Motor neuron (in vitro differentiated cells): ENCODE data around the gene TMOD1. TPM values are rescaled to one million over a fixed set of nuclear protein-coding genes. Genes with fewer than 3 reads are reported as not detected.

Source experiments
- ATAC-seq, 8 experiments: fragments of 200-7000 bp; cut with Tn5 transposase; replicated peaks in 6 of 8; 2 replicates each; pipeline ENCODE4 v1.8.0; 2021; ENCODE audit warnings: mild to moderate bottlenecking in 8 of 8, moderate library complexity in 8 of 8
- H3K27ac ChIP-seq, 2 donors: fragments of 250-450 bp; sonication (Bioruptor Pico); 2 replicates each; pipeline ENCODE4 v1.9.0; 2021; ENCODE audit warnings: antibody characterized with exemption in 2 of 2, mild to moderate bottlenecking in 2 of 2, moderate library complexity in 1 of 2
- H3K4me1 ChIP-seq, 2 donors: fragments of 250-450 bp; sonication (Bioruptor Pico); replicated peaks in 1 of 2; 2 replicates each; pipeline ENCODE4 v1.6.1; 2021; ENCODE audit warnings: antibody characterized with exemption in 2 of 2, mild to moderate bottlenecking in 2 of 2, moderate library complexity in 1 of 2
- H3K4me3 ChIP-seq, 5 donors: fragments of 250-450 bp; sonication (Bioruptor Pico); 2 replicates each; pipeline ENCODE4 v1.9.0; 2021; ENCODE audit warnings: antibody characterized with exemption in 5 of 5, mild to moderate bottlenecking in 5 of 5, moderate library complexity in 4 of 5
- WGBS, 10 experiments: fragments of 450-650 bp; shearing (Covaris generic); methylation state at CpG; one replicate each; pipeline ENCODE4 v1.0.0; 2022; 5-methylcytosine and 5-hydroxymethylcytosine counted together
- in situ Hi-C, 9 experiments: fragments of 400-800 bp; cut with MboI; loops; one replicate each; pipeline ENCODE4 v1.15.0; 2021; ENCODE audit warnings: low sequenced_read_pairs in 9 of 9, low pct_unique_long_range_greater_than_20kb in 2 of 9; ENCODE audit not compliant: unreplicated experiment in 9 of 9
- total RNA-seq, 8 experiments: library from RNA; unstranded; fragments of 300-600 nt; gene quantifications; 2 replicates each; pipeline versions ENCODE4 v1.2.3 to v1.2.4, GENCODE V29; 2022

The TMOD1 gene
- total RNA-seq, 8 experiments from 2014 or later: 0.15 to 76.0 (median 1.2) TPM

GRCh38 chr9:97501972-97502221, 431 bp downstream of the TMOD1 start:
- in situ Hi-C loops: loop anchor here in 1 of 9 experiments (10.0 kb wide), 1 partner anchor 63 kb away; no protein-coding TSS in a partner anchor
- peak in 3 of 8 experiments; percentile 31 to 63 (median 50) for ATAC-seq
- Histone ChIP-seq H3K4me1 (peaks cover 19 to 20% of the 10 kb centered on the region in 2 donors), H3K4me3 (peak overlapping the region; percentile 34 to 68 (median 43)), H3K27ac (no peak overlapping the region)
- WGBS, 10 experiments: no CpG with 5 or more reads among the region's 30 CpGs

GRCh38 chr9:97502222-97502983, 937 bp downstream of the TMOD1 start:
- 0 to 83% (median 10%) methylated on average over 1 to 12 of the region's 49 CpGs; no CpG with 5 or more reads in 7 of the 10 experiments for WGBS, 10 experiments
- Histone ChIP-seq H3K4me3 (peak overlapping the region; percentile 34 to 68 (median 43)), H3K27ac (no peak overlapping the region), H3K4me1 (peaks cover 19 to 20% of the 10 kb centered on the region in 2 donors)
- ATAC-seq: peak in 3 of 8 experiments; percentile 2 to 12 (median 2)
- in situ Hi-C loops: loop anchor here in 1 of 9 experiments (10.0 kb wide), 1 partner anchor 62 kb away; no protein-coding TSS in a partner anchor

- Histone ChIP-seq H3K27ac (no peak overlapping the region), H3K4me1 (peaks cover 19 to 20% of the 10 kb centered on the region in 2 donors), H3K4me3 (peak overlapping the region in 3 of 5 donors; percentile 43 to 68 (median 57))
- in situ Hi-C loops: loop anchor here in 1 of 9 experiments (10.0 kb wide), 1 partner anchor 62 kb away; no protein-coding TSS in a partner anchor
- 29 to 100% (median 59%) methylated on average over 1 to 10 of the region's 17 CpGs; no CpG with 5 or more reads in 1 of the 10 experiments for WGBS, 10 experiments
- ATAC-seq: no peak
Measured at GRCh38 chr9:97502984-97503861, 1.8 kb downstream of the TMOD1 start.

DNA sequence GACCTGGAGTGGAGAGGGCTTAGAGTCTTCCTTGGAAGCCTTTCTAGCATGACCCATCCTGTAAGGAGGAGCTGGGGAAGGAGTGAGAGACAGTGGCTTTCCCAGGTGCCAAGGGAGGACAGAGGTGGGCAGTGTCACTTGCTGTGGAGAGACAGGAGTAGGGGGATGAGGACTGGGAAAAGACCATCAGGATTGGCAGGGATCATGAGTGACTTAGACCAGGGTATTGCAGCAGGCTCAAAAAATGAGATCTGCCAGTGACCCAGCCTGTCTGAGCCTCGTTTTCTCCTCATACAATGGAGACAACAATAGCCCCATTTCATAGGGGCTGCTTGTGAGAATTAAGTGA, 2.4 kb downstream of the TMOD1 start:
- WGBS, 10 experiments: 20 to 63% (median 27%) methylated on average over 1 of the region's 1 CpG; no CpG with 5 or more reads in 6 of the 10 experiments
- Histone ChIP-seq H3K4me1 (peaks cover 19 to 20% of the 10 kb centered on the region in 2 donors), H3K4me3 (no peak overlapping the region), H3K27ac (no peak overlapping the region)
- ATAC-seq: no peak
- in situ Hi-C loops: loop anchor here in 1 of 9 experiments (10.0 kb wide), 1 partner anchor 61 kb away; no protein-coding TSS in a partner anchor

GRCh38 chr9:97504381-97505216, 3.1 kb downstream of the TMOD1 start:
- in situ Hi-C loops: loop anchor here in 1 of 9 experiments (10.0 kb wide), 1 partner anchor 60 kb away; no protein-coding TSS in a partner anchor
- Histone ChIP-seq H3K4me1 (peaks cover 19 to 20% of the 10 kb centered on the region in 2 donors), H3K4me3 (no peak overlapping the region), H3K27ac (no peak overlapping the region)
- ATAC-seq: peak in 5 of 8 experiments; percentile 36 to 68 (median 60)
- 18 to 68% (median 47%) methylated on average over 1 to 8 of the region's 8 CpGs for WGBS, 10 experiments

- no peak for ATAC-seq
- Histone ChIP-seq H3K4me1 (peaks cover 19% of the 10 kb centered on the region in 2 donors), H3K4me3 (no peak overlapping the region), H3K27ac (no peak overlapping the region)
- in situ Hi-C loops: loop anchor here in 1 of 9 experiments (10.0 kb wide), 1 partner anchor 59 kb away; no protein-coding TSS in a partner anchor
- 64 to 100% (median 93%) methylated on average over 1 to 3 of the region's 3 CpGs; no CpG with 5 or more reads in 1 of the 10 experiments for WGBS, 10 experiments
Measured at GRCh38 chr9:97505845-97506244, 4.4 kb downstream of the TMOD1 start.

DNA sequence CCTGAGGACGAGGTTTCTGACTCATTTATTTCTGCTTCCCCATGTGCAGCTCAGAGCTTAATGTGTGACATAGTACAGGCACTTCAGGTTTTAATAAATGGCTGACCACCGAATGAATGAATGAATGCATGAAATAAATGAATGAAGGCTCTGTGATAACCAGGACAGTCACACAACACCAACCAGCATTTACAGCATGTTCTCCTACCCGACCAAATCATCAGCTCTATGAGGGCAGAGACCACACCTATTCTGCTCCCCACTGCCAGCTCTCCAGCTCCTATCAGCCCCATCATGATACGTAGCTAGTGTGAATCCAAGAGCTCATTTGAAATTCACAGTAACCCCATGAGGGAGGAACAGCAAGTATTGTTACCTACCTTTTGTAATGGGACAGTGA, 4.8 kb downstream of the TMOD1 start:
- peaks cover 15 to 19% of the 10 kb centered on the region in 2 donors for H3K4me1 ChIP-seq
- in situ Hi-C loops: loop anchor here in 1 of 9 experiments (10.0 kb wide), 1 partner anchor 58 kb away; no protein-coding TSS in a partner anchor
- H3K27ac ChIP-seq: no peak overlapping the region
- 22 to 100% (median 64%) methylated on average over 1 to 4 of the region's 4 CpGs; no CpG with 5 or more reads in 3 of the 10 experiments for WGBS, 10 experiments
- ATAC-seq: no peak
- no peak overlapping the region for H3K4me3 ChIP-seq

GRCh38 chr9:97506787-97507186, 5.3 kb downstream of the TMOD1 start:
- in situ Hi-C loops: loop anchor here in 1 of 9 experiments (10.0 kb wide), 1 partner anchor 58 kb away; no protein-coding TSS in a partner anchor

DNA sequence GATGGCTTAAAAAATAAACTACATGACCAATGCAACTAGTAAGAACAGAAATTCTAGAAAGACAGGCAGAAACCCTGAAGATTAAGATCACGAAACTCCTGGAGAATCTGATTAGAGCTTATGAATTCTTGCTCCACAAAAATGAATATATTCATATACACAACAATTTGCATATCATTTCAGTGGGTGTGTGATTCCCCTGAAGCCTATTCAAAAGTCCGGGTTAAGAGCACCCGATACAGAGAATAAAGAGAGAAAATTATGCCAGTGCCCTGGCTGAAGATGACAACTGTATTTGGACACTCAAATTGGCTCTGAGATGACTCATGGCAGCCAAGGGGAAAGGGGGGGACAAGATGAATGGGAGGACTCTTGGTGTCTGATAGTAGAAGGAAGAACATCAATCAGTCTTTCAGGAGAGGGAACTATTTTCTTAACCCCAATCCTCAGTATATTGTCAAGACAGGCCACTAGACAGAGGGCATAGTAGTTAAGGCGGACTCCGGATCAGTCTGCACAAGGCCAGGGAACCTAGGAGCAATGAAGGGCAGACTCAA, 6.0 kb downstream of the TMOD1 start:
- Histone ChIP-seq H3K4me1 (peaks cover 15 to 19% of the 10 kb centered on the region in 2 donors), H3K4me3 (no peak overlapping the region), H3K27ac (no peak overlapping the region)
- in situ Hi-C loops: loop anchor here in 1 of 9 experiments (10.0 kb wide), 1 partner anchor 57 kb away; no protein-coding TSS in a partner anchor
- 0 to 90% (median 68%) methylated on average over 1 to 5 of the region's 5 CpGs for WGBS, 10 experiments
- ATAC-seq: peak in 4 of 8 experiments; percentile 9 to 90 (median 68)

More at GRCh38 chr9:97506787-97507186, 5.3 kb downstream of the TMOD1 start:
- no peak for ATAC-seq
- no peak overlapping the region for H3K4me3 ChIP-seq
- H3K27ac ChIP-seq: no peak overlapping the region
- WGBS, 10 experiments: 0 to 75% (median 61%) methylated on average over 1 of the region's 1 CpG; no CpG with 5 or more reads in 2 of the 10 experiments
- H3K4me1 ChIP-seq: peaks cover 15 to 19% of the 10 kb centered on the region in 2 donors

DNA sequence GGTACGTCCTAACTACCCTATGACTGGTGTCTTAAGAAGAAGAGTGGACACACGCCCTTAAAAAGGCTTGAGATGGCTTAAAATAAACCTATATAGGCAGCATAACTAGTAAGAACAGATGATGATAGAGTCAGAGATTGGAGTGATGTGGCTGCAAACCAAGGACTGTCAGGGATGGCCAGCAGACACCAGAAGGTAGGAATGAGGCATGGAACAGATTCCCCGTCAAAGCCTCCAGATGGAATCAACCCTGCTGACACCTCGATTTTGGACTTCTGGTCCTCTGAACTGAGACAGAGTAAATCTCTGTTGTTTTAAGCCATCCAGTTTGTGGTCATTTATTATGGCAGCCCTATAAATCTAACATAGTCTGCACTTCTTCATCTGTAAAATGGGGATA, 7.4 kb downstream of the TMOD1 start:
- Histone ChIP-seq H3K4me1 (peaks cover 15 to 19% of the 10 kb centered on the region in 2 donors), H3K4me3 (no peak overlapping the region), H3K27ac (no peak overlapping the region)
- WGBS, 10 experiments: 20 to 94% (median 44%) methylated on average over 1 to 3 of the region's 4 CpGs; no CpG with 5 or more reads in 2 of the 10 experiments
- no peak for ATAC-seq
- in situ Hi-C loops: loop anchor here in 1 of 9 experiments (10.0 kb wide), 1 partner anchor 56 kb away; no protein-coding TSS in a partner anchor

DNA sequence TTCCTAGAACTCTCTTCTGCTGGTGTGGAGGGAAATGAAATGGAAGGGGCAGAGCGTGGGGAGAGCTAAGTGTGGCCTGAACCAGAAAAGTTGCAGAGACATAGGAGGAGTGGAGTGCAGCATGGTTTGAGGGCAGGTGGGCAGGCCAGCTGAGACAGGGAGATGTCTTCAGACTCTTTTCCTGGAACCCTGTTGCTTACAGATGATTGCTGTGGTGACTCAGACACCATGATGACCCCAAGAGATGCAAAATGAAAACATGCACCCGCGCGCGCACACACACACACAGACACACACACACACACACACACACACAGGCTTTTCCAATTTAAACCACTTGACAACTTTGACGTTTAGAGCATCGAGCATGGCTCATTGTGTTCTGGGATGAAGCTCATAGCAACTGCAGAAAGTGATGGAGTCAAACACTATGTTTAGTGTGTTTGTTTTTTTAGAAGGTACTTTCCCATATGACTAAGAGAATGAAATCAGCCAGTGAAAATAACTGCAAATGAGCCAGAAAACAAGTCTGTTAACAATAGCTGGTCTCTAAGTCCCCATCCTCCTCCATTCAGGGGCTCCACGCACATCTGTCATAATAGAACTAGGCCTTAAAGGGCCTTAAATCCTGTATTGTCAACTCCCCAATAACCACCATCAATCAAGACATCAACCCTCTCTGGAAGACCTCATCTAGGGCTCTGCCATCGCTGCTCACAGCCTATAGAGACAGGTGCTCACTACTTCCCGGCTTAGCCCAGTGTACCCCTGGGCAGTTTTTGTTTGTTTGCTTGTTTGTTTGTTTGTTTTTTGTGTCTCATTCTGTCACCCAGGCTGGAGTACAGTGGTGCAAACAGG, 9.6 kb downstream of the TMOD1 start:
- peak in 5 of 8 experiments; percentile 84 to 90 (median 86) for ATAC-seq
- Histone ChIP-seq H3K4me3 (no peak overlapping the region), H3K27ac (no peak overlapping the region), H3K4me1 (no peaks in the 10 kb centered on the region)
- WGBS, 10 experiments: 39 to 100% (median 74%) methylated on average over 1 to 7 of the region's 10 CpGs; no CpG with 5 or more reads in 2 of the 10 experiments
- in situ Hi-C loops: no loop called here
